Mesodermal cell (in vitro differentiated cells): ENCODE measurements around the gene SLC66A1.
"Not testable (repeated sequence)": the region's sequence is repeated elsewhere in the genome, so short reads cannot be mapped to it uniquely, and the experiment has no call there.

Source experiments
- H3K27ac ChIP-seq: 2 replicates; pipeline ENCODE4 v1.7.0; 2013; ENCODE audit warnings: mild to moderate bottlenecking, low read depth, low read length, moderate library complexity; ENCODE audit not compliant: severe bottlenecking
- H3K36me3 ChIP-seq: 2 replicates; pipeline ENCODE4 v1.7.1; 2013; ENCODE audit warnings: mild to moderate bottlenecking, low read length, moderate library complexity; ENCODE audit not compliant: control insufficient read depth, insufficient read depth
- H3K4me1 ChIP-seq: one replicate; pipeline ENCODE4 v1.7.1; 2013; ENCODE audit warnings: mild to moderate bottlenecking, low read length; ENCODE audit not compliant: insufficient read depth, control insufficient read depth, poor library complexity, severe bottlenecking
- H3K4me3 ChIP-seq: 2 replicates; pipeline ENCODE4 v1.7.0; 2013; ENCODE audit warnings: low read length, control low read depth, mild to moderate bottlenecking; ENCODE audit not compliant: insufficient read depth, poor library complexity, severe bottlenecking; ENCODE audit errors: extremely low read depth
- H3K9me3 ChIP-seq: 2 replicates; pipeline ENCODE4 v1.7.1; 2013; ENCODE audit warnings: mild to moderate bottlenecking, low read length, moderate library complexity; ENCODE audit not compliant: control insufficient read depth
- WGBS, 2 experiments: methylation state at CpG; one replicate each; pipeline ENCODE4 v1.1.5; 2013; ENCODE audit warnings: missing lambda C conversion rate in 2 of 2; ENCODE audit not compliant: insufficient coverage in 2 of 2; 5-methylcytosine and 5-hydroxymethylcytosine counted together

SLC66A1 gene

DNA sequence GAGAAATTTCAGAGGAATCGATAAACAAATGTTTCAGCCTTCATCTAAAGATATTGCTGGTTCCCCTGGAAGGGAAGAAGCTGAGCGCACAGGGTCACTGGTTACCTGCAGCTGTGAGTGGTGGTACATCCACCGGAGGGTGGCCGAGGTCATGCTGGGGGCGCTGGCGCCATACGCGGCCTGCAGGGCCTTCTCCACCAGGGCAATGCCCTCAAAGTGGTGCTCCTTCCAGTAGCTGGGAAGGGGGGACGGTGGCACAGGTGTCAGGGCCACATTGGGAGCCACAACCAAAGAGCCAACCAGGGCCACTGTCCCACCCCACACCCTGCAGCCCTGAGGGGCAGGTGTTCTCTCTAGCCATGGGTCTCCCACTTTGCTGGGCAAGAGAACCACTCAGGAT is 28.2 kb upstream of the SLC66A1 start:
- Histone ChIP-seq H3K4me3 (no peak overlapping the region), H3K27ac (no peak overlapping the region), H3K4me1 (no peaks in the 10 kb centered on the region), H3K36me3 (no peaks in the 10 kb centered on the region), H3K9me3 (no peaks in the 10 kb centered on the region)
- WGBS, 2 experiments, result 90 to 95% methylated on average over 2 to 9 of the region's 9 CpGs

DNA sequence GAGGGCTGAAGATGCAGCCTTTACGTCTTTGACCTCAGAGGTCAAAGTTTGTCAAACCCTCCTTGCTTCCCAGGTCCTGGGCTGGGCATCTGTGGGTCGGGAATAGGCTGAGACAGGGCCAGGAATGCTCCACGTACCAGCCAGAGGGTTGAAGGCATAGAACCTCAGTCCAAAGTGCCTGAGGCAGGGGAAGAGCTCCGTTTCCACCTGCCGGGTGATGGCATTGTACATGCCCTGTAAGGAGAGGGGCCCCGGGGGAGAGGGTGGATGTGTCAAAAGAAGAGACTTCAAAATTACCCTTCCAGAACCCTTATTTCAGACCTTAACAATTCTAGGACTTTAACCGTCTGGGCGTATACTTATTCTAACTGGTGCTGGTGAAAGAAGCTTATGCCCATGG is 27.2 kb upstream of the SLC66A1 start:
- no peak overlapping the region for H3K27ac ChIP-seq
- H3K9me3 ChIP-seq, result no peaks in the 10 kb centered on the region
- no peak overlapping the region for H3K4me3 ChIP-seq
- no peaks in the 10 kb centered on the region for H3K36me3 ChIP-seq
- H3K4me1 ChIP-seq, result no peaks in the 10 kb centered on the region
- WGBS, 2 experiments, result 90 to 94% methylated on average over 3 to 4 of the region's 8 CpGs

DNA sequence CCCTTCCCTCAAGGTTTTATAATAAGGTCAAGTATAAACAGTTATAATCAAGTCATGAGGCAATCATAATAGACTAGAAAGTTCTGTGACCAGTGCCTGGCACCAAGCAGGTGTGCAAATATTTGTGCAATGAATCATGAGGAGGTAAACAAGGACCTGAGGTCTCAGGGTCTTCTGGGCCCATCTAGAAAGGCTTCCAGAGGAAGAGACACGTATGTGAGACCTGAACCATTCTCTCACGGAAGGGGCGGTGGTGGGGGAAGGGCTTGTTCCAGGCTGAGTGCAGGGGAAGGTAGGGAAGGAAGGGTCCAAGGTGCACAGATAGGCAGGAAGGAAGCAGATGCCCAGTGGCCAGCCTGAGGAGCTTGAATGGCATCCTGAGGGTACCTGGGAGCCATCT is 26.8 kb upstream of the SLC66A1 start:
- not testable (repeated sequence) for H3K36me3 ChIP-seq

DNA sequence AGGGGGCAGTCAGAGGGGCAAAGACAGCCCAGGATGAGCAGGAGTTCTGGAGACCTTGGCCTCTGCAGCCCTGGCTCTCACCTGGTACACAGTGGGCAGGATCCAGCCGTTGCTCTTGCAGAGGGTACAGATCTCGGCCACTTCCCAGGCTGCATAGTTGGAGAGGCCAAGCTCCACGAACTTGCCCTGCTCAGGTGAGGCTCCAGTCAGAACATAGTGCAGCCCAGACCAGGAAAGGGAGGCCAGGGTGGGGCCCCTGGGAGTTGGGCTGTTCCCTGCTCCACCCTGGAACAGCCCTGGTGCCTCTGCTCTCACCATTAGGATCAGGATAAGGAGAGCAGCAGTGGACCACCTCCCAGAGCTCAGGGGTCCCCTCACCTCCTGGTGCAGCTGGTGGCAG is 26.3 kb upstream of the SLC66A1 start:
- H3K36me3 ChIP-seq, H3K4me1 ChIP-seq, H3K27ac ChIP-seq, H3K4me3 ChIP-seq, H3K9me3 ChIP-seq: not testable (repeated sequence)
- 62 to 80% methylated on average over 3 of the region's 3 CpGs for WGBS, 2 experiments

More for the DNA sequence above, 26.8 kb upstream of the SLC66A1 start:
- H3K27ac ChIP-seq, H3K9me3 ChIP-seq, H3K4me1 ChIP-seq, H3K4me3 ChIP-seq: not testable (repeated sequence)
- 90% methylated on average over 2 of the region's 3 CpGs; no CpG with 5 or more reads in 1 of the 2 experiments for WGBS, 2 experiments

DNA sequence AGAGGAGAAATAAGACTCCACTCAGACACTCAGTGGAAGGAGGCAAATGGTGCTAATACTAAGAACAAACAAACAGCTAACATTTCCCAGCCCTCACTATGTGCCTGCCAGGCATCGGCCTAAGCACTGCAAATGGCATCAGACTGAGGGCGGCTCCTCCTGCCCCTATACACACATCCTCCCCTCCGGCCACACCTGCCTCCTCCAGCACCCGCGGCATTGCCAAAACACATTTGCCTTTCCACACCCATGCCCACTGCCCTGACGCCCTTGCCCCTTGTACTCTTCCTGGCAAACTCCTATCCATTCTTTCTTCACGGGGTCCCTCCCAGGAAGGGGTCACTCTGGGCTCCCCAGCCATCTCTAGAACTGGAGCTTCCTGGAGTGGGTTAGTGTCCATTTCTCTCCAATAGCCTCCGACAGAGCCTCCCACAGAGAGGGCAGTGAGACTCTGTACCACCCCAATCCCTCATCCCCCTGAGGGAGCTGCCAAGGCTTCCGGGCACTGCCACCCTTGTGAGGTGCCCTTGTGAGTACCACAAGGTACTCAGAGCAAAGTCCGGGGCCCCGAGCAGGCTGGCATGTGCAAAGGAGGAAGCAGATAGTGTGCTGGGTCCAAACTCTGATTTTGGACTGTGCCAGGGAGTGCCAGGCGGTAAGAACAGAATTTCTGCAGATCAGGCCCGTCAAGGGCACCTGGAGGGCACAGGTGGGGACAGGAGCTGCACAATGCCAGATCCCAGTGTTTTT is 24.5 kb upstream of the SLC66A1 start:
- Histone ChIP-seq H3K36me3 (peaks cover 5% of the 10 kb centered on the region), H3K4me3 (no peak overlapping the region), H3K9me3 (peaks cover 7% of the 10 kb centered on the region), H3K4me1 (no peaks in the 10 kb centered on the region), H3K27ac (no peak overlapping the region)
- WGBS, 2 experiments, result 90 to 94% methylated on average over 10 to 12 of the region's 13 CpGs

DNA sequence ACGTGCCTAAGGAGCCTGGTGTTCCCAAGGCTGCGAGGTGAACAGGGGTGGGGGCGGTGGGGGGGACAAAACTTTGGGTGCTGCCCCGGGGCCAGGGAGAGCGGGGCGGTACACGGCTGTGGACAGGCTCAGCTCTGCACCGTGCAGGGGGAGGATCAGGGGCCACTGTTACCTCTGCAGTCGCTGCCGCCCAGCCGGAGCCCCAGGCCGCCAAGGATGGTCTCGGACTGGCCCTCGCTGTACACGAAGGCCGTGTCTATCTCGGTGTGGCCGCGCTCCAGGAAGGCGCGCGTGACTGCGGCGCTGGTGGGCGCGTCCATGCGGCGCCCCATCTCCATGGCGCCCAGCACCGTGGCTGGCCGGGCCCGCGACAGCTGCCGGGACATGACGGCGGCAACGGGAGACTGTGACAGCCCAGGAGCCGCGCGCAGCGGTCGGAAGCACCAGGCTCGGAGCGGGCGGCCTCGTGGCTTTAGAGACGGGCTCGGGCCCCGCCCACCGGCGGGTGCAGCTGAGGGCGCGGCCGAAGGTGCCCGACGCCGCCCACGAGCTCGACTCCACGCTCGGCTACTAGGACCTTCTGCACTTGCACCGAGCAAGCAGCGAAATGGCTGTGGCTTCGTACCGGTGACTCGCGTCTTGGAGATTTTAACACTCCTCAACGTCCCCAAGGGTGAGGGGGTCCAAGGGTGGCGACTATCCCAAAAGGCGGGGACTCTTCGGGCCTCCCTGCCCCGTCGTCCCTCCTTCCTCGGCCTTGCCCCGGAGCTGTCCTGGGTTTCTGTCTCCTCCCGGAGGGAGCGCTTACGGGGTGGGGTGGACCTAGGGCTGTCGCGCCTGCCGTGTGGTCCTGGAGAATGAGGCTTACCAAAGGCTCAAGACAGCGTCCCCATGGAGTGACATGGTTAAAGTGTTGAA is 23.5 kb upstream of the SLC66A1 start, which contains the start of gene AKR7A3:
TSS of gene AKR7A3 (minus strand) at position 447 of the 918 bp plus-strand sequence. CDS start at position 386, 61 bp downstream.
- H3K27ac ChIP-seq, H3K4me3 ChIP-seq, H3K36me3 ChIP-seq, H3K9me3 ChIP-seq, H3K4me1 ChIP-seq: not testable (repeated sequence)
- WGBS, 2 experiments, result 28 to 30% methylated on average over 34 to 41 of the region's 82 CpGs

DNA sequence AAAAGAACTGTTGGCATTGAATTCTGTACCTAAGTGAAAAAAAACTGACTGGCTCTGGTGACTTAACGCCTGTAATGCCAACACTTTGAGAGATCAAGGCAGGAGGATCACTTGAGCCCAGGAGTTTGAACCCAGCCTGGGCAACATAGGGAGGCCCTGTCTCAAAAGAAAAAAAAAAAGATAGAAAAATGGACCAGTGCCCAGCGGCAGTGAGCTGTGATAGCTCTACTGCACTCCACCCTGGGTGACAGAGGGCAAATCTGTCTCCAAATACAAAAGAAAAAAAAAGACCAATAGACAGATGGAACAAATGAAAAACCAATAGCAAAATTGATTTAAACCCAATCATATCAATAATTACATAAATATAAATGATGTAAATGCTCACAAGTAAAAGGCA is 22.9 kb upstream of the SLC66A1 start:
- no peak overlapping the region for H3K4me3 ChIP-seq
- no peaks in the 10 kb centered on the region for H3K4me1 ChIP-seq
- WGBS, 2 experiments, result 39 to 71% methylated on average over 1 of the region's 2 CpGs
- peaks cover 13% of the 10 kb centered on the region for H3K9me3 ChIP-seq
- no peak overlapping the region for H3K27ac ChIP-seq
- H3K36me3 ChIP-seq, result peaks cover 5% of the 10 kb centered on the region

DNA sequence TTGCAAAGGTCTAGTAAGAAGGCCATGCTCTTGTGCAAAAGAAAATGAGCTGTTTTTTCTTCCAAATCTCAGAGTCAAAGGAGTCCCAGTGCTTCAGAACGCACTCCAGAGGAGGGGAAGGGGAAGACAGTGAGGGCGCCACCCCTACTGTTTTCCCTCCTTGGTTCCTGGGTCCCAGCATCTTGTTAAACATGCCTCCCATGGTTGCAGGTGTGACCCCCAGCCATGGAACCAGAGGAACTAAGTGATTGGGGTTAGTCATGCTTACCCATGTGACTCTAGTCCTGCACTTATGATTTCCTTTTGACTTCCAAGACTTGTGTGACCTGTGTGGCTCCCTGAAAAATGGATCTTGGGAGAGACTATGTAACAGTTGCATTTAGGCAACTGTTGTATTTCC is 17.5 kb upstream of the SLC66A1 start:
- H3K4me3 ChIP-seq, result no peak overlapping the region
- H3K27ac ChIP-seq, result no peak overlapping the region
- H3K4me1 ChIP-seq, result no peaks in the 10 kb centered on the region
- 71 to 100% methylated on average over 1 to 2 of the region's 2 CpGs for WGBS, 2 experiments
- H3K36me3 ChIP-seq, result peaks cover 9% of the 10 kb centered on the region
- peaks cover 28% of the 10 kb centered on the region for H3K9me3 ChIP-seq

DNA sequence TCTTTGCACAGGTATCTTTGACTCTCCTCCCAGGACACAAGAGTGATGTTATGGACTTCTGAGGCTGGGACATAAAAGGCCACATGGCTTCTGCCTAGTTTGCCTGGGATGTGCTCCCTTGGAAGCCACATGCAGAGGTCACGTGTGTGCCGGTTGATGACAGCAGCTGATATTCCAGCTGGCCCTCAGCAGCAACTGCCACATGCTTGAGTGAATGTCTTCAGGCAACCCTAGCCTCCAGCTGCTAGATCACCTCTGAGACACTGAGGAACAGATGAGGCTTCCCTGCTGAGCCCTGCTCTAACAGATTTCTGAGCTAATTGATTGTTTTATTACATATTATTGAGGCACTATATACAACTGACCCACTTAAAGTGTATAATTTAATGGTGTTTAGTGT is 11.9 kb upstream of the SLC66A1 start:
- no peak overlapping the region for H3K4me3 ChIP-seq
- H3K27ac ChIP-seq, result no peak overlapping the region
- 86 to 90% methylated on average over 2 of the region's 2 CpGs for WGBS, 2 experiments
- peaks cover 6% of the 10 kb centered on the region for H3K9me3 ChIP-seq
- no peaks in the 10 kb centered on the region for H3K4me1 ChIP-seq
- peaks cover 29% of the 10 kb centered on the region for H3K36me3 ChIP-seq

DNA sequence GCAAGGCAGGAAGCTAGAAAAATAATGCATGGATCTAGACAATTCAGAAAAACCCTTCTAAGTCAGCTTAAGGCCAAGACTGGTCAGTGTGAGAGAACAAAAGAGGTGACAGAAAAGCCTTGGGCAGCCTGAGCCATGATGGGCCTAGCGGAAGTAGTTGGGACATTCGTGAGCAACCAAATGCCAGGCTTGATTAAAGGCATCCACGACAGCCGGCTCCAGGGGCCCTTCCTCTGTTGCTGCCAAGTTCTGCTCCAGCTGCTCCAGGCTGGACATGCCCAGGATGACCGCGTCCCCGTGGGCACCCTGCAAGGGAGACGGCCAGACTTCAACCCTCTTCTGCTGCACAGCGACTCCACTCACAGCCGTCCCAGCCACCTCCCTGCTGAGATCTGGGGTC is 8.0 kb upstream of the SLC66A1 start:
- H3K36me3 ChIP-seq, result peaks cover 66% of the 10 kb centered on the region
- H3K9me3 ChIP-seq, H3K4me3 ChIP-seq, H3K27ac ChIP-seq, H3K4me1 ChIP-seq: not testable (repeated sequence)
- WGBS, 2 experiments, result 96 to 100% methylated on average over 4 to 7 of the region's 10 CpGs
